HL-60 (cell line): ENCODE results near the gene FOXP1.
A peak's percentile ranks its signal among the peaks of the same experiment; 100 is the strongest.

Experiments used
- DNase-seq, 2 experiments: peaks; one replicate each; pipeline ENCODE4 v3.0.0-alpha.2; 2010 to 2020; ENCODE audit warnings: low read depth in 1 of 2, low spot score in 1 of 2
- H3K27ac ChIP-seq: fragments of 250-450 bp; sonication (Bioruptor Pico); replicated peaks from 2 replicates; pipeline ENCODE4 v1.5.1; 2020; ENCODE audit warnings: mild to moderate bottlenecking, moderate library complexity
- H3K27me3 ChIP-seq: fragments of 250-450 bp; sonication (Bioruptor Pico); 2 replicates; pipeline ENCODE4 v1.5.1; 2021; ENCODE audit warnings: mild to moderate bottlenecking, moderate library complexity; ENCODE audit not compliant: insufficient read depth, poor library complexity, severe bottlenecking
- H3K4me3 ChIP-seq: replicated peaks from 2 replicates; pipeline ENCODE4 v1.5.1; 2011; ENCODE audit warnings: mild to moderate bottlenecking, control low read depth, low read length; ENCODE audit not compliant: insufficient read depth
- CTCF ChIP-seq: IDR thresholded peaks from one replicate; pipeline ENCODE4 v1.5.1; 2011; ENCODE audit warnings: low read length, control low read depth, inconsistent platforms; ENCODE audit not compliant: insufficient read depth
- GABPA ChIP-seq: IDR thresholded peaks from 2 replicates; pipeline ENCODE4 v1.6.1; 2012; ENCODE audit warnings: low read depth
- POLR2AphosphoS5 ChIP-seq: IDR thresholded peaks from 2 replicates; pipeline ENCODE4 v1.6.1; 2012; ENCODE audit warnings: low read depth
- SPI1 ChIP-seq: IDR thresholded peaks from 2 replicates; pipeline ENCODE4 v1.6.1; 2012; ENCODE audit warnings: low read depth, mild to moderate bottlenecking, borderline replicate concordance
- TF ChIP-seq, protein P1 (sequence below): IDR thresholded peaks from 2 replicates; pipeline ENCODE4 v1.6.1; 2012; ENCODE audit warnings: low read depth; ENCODE audit not compliant: insufficient replicate concordance

Gene FOXP1

GRCh38 chr3:71543371-71544016 lies 40.0 kb downstream of the FOXP1 start:
- DNase-seq, result peak in 1 of 2 experiments; percentile 77
- H3K4me3 ChIP-seq, result no peak overlapping the region
- H3K27ac ChIP-seq, result peak overlapping the region; percentile 81
- peak; percentile 55 for TF ChIP-seq POLR2AphosphoS5
- TF ChIP-seq, protein P1, sequence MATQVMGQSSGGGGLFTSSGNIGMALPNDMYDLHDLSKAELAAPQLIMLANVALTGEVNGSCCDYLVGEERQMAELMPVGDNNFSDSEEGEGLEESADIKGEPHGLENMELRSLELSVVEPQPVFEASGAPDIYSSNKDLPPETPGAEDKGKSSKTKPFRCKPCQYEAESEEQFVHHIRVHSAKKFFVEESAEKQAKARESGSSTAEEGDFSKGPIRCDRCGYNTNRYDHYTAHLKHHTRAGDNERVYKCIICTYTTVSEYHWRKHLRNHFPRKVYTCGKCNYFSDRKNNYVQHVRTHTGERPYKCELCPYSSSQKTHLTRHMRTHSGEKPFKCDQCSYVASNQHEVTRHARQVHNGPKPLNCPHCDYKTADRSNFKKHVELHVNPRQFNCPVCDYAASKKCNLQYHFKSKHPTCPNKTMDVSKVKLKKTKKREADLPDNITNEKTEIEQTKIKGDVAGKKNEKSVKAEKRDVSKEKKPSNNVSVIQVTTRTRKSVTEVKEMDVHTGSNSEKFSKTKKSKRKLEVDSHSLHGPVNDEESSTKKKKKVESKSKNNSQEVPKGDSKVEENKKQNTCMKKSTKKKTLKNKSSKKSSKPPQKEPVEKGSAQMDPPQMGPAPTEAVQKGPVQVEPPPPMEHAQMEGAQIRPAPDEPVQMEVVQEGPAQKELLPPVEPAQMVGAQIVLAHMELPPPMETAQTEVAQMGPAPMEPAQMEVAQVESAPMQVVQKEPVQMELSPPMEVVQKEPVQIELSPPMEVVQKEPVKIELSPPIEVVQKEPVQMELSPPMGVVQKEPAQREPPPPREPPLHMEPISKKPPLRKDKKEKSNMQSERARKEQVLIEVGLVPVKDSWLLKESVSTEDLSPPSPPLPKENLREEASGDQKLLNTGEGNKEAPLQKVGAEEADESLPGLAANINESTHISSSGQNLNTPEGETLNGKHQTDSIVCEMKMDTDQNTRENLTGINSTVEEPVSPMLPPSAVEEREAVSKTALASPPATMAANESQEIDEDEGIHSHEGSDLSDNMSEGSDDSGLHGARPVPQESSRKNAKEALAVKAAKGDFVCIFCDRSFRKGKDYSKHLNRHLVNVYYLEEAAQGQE, result no peak
- H3K27me3 ChIP-seq, result no peaks in the 10 kb centered on the region

DNA sequence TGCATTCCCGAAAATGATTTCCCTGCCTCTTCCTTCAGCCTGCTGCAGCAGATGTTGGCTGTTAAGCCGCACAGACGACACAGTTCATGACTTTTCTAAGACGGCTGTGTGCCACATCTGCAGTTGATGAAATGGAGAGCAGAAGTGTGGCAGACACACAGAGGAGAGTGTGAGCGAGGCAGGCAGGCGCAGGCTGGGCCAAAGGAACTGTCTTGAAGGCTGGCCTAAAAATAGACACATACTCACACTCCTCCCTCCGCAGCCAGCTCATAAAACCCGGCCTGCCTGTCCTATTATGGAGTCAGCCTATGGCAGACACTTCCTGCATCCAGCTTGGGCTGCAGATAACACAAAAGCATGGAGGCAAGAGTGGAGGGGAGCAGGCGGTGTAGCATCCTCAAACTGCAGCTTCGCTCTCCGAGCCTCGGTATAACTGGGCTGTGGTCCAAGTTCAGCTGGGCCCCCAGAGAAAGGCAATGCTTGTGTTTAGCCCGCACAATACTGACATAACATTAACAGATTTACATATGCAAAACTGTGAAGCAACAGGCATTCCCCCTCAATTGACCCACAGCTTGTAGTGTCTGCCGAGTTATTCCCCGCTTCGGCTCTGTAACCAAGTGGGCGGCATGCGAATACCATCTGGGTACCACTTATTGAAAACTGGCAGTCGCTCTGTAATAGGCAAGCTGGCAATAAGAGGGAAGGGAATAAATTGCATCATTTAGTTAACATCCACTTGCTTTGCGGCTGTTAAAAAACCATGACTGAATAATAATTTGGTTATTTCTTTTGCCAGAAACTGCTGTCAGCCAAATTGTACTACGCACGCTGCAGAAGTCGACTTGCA lies 40.8 kb downstream of the FOXP1 start:
- no peaks in the 10 kb centered on the region for H3K27me3 ChIP-seq
- peak; percentile 86 for TF ChIP-seq POLR2AphosphoS5
- TF ChIP-seq SPI1, result peak; percentile 59; the same call in 1 of the 2 replicates
- no peak for TF ChIP-seq CTCF
- TF ChIP-seq GABPA, result no peak
- TF ChIP-seq, protein P1, result peak; percentile 53
- H3K4me3 ChIP-seq, result peak overlapping the region; percentile 11; the same call in 1 of the 2 replicates
- DNase-seq, result peak; percentile 65 to 95
- peak overlapping the region; percentile 81 for H3K27ac ChIP-seq

GRCh38 chr3:71541313-71541712 lies 42.2 kb downstream of the FOXP1 start:
- DNase-seq, result no peak
- Histone ChIP-seq H3K27ac (peak overlapping the region; percentile 81), H3K4me3 (no peak overlapping the region)

More at GRCh38 chr3:71541313-71541712, 42.2 kb downstream of the FOXP1 start:
- TF ChIP-seq SPI1, result no peak
- no peak for TF ChIP-seq POLR2AphosphoS5
- TF ChIP-seq GABPA, result no peak
- TF ChIP-seq, protein P1, result no peak
- TF ChIP-seq CTCF, result no peak
- H3K27me3 ChIP-seq, result no peaks in the 10 kb centered on the region
